Pancreas (tissue), 10 donors: ENCODE data around the gene RUNX1. TPM values are rescaled to one million over a fixed set of nuclear protein-coding genes. Genes with fewer than 3 reads are reported as not detected.

Experiments
- ATAC-seq, 4 donors: fragments of 200-7000 bp; cut with Tn5 transposase; one replicate each; pipeline versions ENCODE4 v1.8.0 to v1.9.1; 2020; ENCODE audit warnings: mild to moderate bottlenecking in 4 of 4, moderate library complexity in 4 of 4
- DNase-seq, 6 donors: peaks; one replicate each; pipeline ENCODE4 v3.0.0-alpha.2; 2020
- FAIRE-seq: peaks from 2 replicates; lab custom pipeline; 2012; peaks lifted over from hg19 to GRCh38; lab: Jason Lieb, UNC
- H3K27ac ChIP-seq, 4 donors: fragments of 200-600 bp; sonication (generic); 1 replicate in 3 of 4; 2 replicates in 1 of 4; pipeline versions ENCODE4 v1.5.0 to v1.8.0; 2020
- H3K27me3 ChIP-seq, 4 donors: fragments of 200-600 bp; one replicate each; pipeline ENCODE4 v1.8.0; 2021
- H3K36me3 ChIP-seq, 3 donors: fragments of 200-600 bp; sonication (generic) in 1 of 3; one replicate each; pipeline versions ENCODE4 v1.5.0 to v1.8.0; 2020 to 2021
- H3K4me1 ChIP-seq, 3 donors: fragments of 200-600 bp; one replicate each; pipeline ENCODE4 v1.8.0; 2021
- H3K4me3 ChIP-seq, 4 donors: fragments of 200-600 bp; sonication (generic) in 2 of 4; one replicate each; pipeline versions ENCODE4 v1.5.0 to v1.8.0; 2020 to 2021
- H3K9me3 ChIP-seq, 4 donors: fragments of 200-600 bp; one replicate each; pipeline ENCODE4 v1.8.0; 2021
- WGBS, 2 donors: extraction: QIAGEN DNeasy Blood & Tissue Kit; methylation state at CpG; one replicate each; pipeline ENCODE4 v1.1.7; 2013; 5-methylcytosine and 5-hydroxymethylcytosine counted together
- intact Hi-C, 3 donors: fragments of 100-400 bp; cut with DNase I; formaldehyde crosslinking; loops; one replicate each; pipeline versions ENCODE4 v1.11.1 to v1.14.2; 2022
- polyA plus RNA-seq, 2 donors: library from polyadenylated mRNA; stranded (reverse); fragments of 200-250 nt; gene quantifications; one replicate each; pipeline ENCODE4 v1.2.3, GENCODE V29; 2013
- total RNA-seq, 6 donors: library from RNA; stranded (reverse); fragmentation: NEBNext Ultra II Directional in 4 of 6; extraction: Animal tissue kit (Norgen Biotek cat#: 25700) in 4 of 6; gene quantifications; one replicate each; pipeline versions ENCODE4 v1.2.1 to v1.2.4, GENCODE V29; 2021 to 2023
- TF ChIP-seq, protein P1 (sequence below), 4 donors: fragments of 200-600 bp; sonication (generic) in 3 of 4; IDR thresholded peaks; one replicate each; pipeline versions ENCODE4 v1.5.0 to v1.8.0; 2021; ENCODE audit warnings: antibody characterized with exemption in 4 of 4
- donor health status: healthy with polysubstance abuse.
- donor health status: DM: no; HTN: no; CAD: no; lungs with moderate emphysema.
- donor health status: DM: no; HTN: no; CAD: no.
- donor health status: control.
- donor health status: control.
- donor health status: Bipolar disorder and iron deficiency.
- donor health status: DM: yes; HTN: yes; CAD: no.
- donor health status: DM: no; HTN: no; CAD: no.
- donor health status: DM: no; HTN: no; CAD: no.
- donor health status: DM: yes; HTN: yes; CAD: no.

The RUNX1 gene
- total and polyA plus RNA-seq, 8 donors = 2.1 to 38.2 (median 4.5) TPM

DNA sequence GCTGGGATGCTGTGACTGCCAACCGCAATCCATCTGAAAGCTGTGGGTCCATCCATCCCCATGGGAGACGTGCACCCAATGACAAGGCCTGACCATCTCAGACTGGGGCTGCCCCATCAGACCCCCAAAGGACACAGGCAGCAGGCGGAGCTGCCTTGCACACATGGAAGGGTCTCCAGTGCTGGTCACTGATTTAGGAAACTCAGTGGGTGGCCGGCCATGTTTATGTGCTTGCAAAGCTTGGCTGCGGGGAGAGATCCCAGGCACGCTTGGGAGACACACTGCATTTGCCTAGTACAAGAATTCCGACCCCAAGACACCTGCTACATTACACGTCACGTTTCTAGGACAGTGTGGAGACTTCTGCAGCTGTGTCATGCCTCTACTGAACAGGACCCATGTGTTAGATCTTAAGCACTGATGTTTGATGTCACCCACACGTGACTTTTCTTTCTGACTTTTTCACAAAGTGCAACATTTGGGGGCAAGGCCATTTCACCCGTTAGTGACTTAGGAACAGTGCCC is 198.9 kb downstream of the RUNX1 start:
- 79 to 83% methylated on average over 11 of the region's 11 CpGs for WGBS, 2 donors
- no peak for FAIRE-seq

DNA sequence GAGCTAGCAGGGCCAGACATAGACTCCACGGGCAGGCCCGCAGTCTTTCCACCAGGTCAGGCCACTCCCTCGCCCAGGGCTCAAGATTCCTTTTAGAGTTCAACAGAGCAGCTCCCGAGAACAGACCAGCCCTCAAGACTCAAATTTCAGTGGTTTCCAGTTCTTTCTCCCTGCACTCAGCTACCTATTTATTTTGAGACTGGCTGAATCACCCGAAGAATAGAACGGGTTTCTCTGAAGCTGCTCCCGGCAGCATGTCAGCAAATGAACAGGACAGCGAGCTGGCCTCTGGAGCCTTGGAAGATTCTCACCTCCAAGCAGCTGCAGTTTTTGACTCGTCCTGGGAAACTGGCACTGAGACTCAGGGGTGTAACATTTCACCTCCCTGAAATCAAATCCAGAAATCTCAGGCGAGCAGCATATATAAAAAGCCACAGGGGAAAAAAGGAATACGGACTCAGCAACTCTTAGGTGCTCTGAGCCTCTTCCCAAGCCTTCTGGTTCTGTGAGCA is 202.4 kb downstream of the RUNX1 start:
- TF ChIP-seq, protein P1, sequence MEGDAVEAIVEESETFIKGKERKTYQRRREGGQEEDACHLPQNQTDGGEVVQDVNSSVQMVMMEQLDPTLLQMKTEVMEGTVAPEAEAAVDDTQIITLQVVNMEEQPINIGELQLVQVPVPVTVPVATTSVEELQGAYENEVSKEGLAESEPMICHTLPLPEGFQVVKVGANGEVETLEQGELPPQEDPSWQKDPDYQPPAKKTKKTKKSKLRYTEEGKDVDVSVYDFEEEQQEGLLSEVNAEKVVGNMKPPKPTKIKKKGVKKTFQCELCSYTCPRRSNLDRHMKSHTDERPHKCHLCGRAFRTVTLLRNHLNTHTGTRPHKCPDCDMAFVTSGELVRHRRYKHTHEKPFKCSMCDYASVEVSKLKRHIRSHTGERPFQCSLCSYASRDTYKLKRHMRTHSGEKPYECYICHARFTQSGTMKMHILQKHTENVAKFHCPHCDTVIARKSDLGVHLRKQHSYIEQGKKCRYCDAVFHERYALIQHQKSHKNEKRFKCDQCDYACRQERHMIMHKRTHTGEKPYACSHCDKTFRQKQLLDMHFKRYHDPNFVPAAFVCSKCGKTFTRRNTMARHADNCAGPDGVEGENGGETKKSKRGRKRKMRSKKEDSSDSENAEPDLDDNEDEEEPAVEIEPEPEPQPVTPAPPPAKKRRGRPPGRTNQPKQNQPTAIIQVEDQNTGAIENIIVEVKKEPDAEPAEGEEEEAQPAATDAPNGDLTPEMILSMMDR (IDR thresholded peaks at IDR 0.05) = no peak
- WGBS, 2 donors = 72 to 77% methylated on average over 11 of the region's 11 CpGs
- Histone ChIP-seq H3K4me1 (peaks cover 0 to 16% (median 0%) of the 10 kb centered on the region in 3 donors), H3K27me3 (no peaks in the 10 kb centered on the region), H3K27ac (no peak overlapping the region), H3K4me3 (no peak overlapping the region), H3K9me3 (no peaks in the 10 kb centered on the region), H3K36me3 (no peaks in the 10 kb centered on the region)
- ATAC-seq = no peak
- DNase-seq = no peak
- no peak for FAIRE-seq
- intact Hi-C loops = no loop called here

More for the DNA sequence above, 198.9 kb downstream of the RUNX1 start:
- Histone ChIP-seq H3K4me3 (no peak overlapping the region), H3K27me3 (no peaks in the 10 kb centered on the region), H3K27ac (no peak overlapping the region), H3K4me1 (peaks cover 0 to 10% (median 0%) of the 10 kb centered on the region in 3 donors), H3K36me3 (no peaks in the 10 kb centered on the region), H3K9me3 (no peaks in the 10 kb centered on the region)
- DNase-seq = no peak
- intact Hi-C loops = no loop called here
- no peak for ATAC-seq
- TF ChIP-seq, protein P1 (IDR thresholded peaks at IDR 0.05) = no peak

DNA sequence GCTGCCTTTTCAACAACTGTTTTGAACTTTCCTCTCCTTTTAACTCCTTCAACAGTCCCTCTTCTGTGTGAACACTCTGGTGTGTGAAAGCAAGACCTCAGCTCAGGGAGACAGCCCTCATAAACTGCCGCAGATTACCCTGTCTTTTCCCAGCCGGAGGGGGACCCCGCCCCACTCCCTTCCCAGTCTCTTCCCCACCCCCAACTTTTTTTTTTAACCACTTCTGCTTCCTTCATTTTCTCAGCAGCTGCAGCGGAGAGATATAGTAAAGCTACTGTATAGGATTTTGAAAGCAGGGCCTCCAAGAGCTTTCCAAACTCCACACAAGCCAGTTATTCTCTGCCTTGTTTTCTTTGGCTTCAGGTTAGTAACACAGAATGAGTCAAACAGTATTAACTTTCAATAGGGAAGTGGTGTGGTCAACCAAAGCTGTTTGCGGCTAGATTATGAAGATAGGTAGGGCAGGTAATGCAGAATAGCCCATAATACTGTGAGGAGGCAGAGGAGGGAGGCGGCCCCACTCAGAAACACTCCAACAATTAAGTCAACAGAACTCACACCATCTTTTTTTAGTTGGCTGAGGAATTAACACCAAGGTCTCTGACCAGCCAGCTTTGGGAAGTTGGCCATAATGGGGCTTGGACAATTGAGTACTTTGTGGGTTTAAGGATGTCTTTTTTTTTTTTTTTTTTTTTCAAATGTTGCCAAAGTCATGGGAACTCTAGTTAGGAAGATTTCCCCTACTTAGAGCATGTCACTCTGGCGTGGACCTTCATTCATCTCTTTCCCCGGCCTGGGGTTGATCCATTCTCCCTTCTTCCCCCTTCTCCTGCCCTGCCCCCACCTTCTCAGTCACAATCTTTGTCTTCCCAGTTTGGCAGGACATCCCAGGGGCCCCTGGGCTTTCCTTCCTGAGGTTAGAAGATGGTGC is 203.3 kb downstream of the RUNX1 start:
- ATAC-seq = peak; percentile 43 to 86 (median 70)
- Histone ChIP-seq H3K36me3 (no peaks in the 10 kb centered on the region), H3K9me3 (no peaks in the 10 kb centered on the region), H3K27me3 (no peaks in the 10 kb centered on the region), H3K4me1 (peaks cover 0 to 16% (median 0%) of the 10 kb centered on the region in 3 donors), H3K27ac (peak overlapping the region in 1 of 4 donors; percentile 39), H3K4me3 (no peak overlapping the region)
- DNase-seq = no peak
- no peak for FAIRE-seq
- intact Hi-C loops = no loop called here
- TF ChIP-seq, protein P1 (IDR thresholded peaks at IDR 0.05) = no peak
- 80 to 81% methylated on average over 8 of the region's 8 CpGs for WGBS, 2 donors

DNA sequence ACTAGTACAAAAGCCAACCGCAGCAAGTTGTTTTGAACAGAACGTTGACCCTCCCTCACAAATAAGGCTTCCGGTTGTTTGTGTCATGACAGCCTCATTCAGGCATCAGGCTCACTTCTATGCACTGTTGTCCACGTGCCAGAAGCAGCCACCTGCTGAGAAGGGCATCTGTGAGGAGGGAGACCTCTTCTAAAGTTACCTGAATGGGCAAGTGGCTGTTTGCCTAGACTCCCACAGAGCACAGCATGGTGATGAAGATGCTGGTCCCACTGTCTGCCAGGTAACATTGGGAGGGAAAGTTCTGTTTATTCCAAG is 204.2 kb downstream of the RUNX1 start:
- peak in 2 of 4 donors; percentile 7 for ATAC-seq
- Histone ChIP-seq H3K4me1 (peaks cover 0 to 16% (median 0%) of the 10 kb centered on the region in 3 donors), H3K4me3 (no peak overlapping the region), H3K27ac (peak overlapping the region in 1 of 4 donors; percentile 39), H3K9me3 (no peaks in the 10 kb centered on the region), H3K27me3 (no peaks in the 10 kb centered on the region), H3K36me3 (no peaks in the 10 kb centered on the region)
- TF ChIP-seq, protein P1 (IDR thresholded peaks at IDR 0.05) = no peak
- no peak for FAIRE-seq
- DNase-seq = no peak
- intact Hi-C loops = no loop called here
- WGBS, 2 donors = 53% methylated on average over 4 of the region's 4 CpGs
